Activated CD4-positive, CD25-positive, alpha-beta regulatory T cell treated with anti-CD3 and anti-CD28 coated beads, Interleukin-2, amount 50 U/mL, for 72 hours (primary cell): Measurements from ENCODE around the gene GPR153.

ENCODE experiments used
- DNase-seq: peaks from one replicate; pipeline ENCODE4 v3.0.0; 2021

Gene GPR153

DNA sequence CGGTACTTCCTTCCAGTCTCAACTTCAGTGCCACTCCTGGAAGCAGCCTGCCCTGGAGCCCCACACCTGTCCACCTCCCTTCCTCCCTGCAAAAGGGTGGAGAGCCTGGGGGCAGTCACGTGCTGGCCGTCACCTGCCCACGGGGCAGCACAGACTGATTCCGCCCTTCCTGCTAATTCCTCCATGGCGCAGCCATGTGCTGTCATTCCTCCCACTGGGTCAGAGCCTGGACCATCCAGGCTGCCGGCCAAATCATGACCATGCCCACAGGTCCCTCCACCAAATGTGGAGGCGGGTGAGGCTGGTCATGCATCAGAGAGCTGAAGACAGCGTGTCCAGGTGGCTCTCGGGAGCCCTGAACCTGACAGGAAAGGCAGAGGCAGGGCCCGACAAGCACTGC lies 24.4 kb upstream of the GPR153 start:
- DNase-seq = no peak

DNA sequence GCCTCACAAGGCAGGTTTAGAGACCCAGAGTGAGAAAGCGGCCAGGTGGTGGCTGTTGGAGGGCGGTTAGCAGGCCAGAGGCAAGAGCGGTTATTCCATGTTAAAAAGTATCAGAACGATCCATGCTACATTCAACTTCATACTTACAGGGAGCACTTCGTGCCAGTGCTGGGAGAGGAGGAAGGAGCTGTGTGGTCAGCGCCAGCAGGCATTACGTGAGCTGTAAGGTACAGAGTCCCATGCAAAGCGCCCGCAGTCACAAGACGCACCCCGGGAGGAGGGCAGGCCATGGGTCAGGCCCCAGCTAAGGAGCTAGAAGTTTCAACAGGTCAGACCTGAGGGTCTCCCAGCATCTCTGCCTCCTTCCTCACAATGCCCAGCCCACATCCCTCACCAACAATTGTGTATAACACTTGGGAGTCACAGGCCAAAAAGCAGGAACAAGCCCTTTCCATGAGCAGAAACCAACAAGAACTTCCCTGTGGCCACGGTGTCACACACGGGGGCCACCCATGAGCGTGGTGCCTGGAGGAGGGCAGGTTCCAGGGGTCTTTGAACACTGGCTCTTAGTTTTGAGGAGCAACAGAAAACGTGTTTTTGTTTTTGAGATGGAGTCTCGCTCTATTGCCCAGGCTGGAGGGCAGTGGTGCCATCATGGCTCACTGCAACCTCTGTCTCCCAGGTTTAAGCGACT lies 21.8 kb upstream of the GPR153 start:
- no peak for DNase-seq

DNA sequence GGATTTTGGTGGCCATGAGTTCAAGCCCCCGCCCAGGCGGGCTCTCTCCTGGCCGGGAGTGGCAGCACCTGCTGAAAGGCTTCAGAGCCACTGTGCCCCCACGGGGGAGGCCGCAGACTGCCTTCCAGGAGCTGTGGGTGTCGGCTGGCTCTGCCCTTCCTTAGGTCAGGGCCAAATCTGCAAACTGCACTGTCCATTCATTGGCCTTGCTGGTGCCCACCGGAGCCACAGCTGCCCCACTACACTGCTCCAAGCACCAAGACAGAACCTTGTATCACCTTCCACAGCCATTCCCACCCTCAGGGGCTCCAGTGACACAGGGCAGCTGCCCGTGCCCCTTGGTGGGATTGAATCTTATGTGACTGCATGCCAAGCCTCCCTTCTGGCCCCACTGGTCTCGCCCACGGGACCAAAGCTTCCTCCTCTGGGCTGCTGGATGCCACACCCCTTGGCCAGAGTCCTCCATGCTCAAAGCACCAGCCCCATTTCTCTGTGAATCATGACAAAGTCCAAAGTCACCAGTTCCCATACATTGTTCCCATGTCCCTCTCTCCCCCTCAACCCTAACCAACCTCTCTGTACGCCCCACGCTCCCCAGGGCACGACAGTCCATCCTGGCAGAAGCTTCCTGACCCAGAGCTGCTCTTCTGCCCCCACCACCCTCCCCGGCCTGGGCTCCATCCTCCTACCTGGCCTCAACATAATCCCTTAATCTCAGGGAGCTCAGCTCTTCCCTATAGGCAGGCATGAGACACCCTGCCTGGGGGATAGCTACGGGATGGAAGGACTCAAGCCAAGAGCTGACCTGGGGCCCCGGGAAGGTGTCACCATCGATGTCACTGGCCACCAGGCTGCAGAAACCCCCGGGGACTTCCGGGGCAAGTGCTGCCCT lies 20.9 kb upstream of the GPR153 start:
- DNase-seq = no peak

DNA sequence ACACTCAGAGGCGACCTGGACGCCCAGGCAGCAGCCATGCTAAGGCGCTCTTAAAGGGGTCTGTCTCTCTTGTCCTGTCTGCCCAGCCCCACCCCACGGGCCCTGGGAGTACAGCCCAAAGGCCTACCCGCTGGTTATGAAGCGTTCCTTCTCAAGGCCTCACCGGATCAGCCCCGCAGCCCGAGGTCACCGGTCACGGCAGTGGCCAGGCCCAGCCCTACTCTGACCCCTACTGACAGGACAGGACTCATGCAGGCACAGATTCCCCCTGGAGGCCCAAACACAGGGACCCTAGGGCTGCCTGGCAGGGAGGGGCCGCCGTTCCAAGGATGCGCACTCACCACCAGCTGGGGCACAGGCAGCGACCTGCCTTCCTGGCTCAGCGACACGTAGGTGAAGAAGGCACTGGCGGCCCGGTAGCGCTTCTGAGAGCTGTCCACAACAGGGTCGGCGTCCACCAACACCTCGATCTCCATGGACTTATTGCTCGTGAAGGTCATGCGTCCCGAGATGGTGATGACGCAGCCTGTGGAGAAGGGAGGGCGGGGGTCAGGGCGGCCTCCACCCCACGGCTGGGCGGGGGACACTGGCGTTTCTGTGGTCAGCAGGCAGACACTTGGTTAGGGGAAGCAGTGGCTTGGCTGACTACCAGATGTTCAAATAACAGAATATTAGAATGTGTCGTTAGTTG lies 20.0 kb upstream of the GPR153 start:
- no peak for DNase-seq

DNA sequence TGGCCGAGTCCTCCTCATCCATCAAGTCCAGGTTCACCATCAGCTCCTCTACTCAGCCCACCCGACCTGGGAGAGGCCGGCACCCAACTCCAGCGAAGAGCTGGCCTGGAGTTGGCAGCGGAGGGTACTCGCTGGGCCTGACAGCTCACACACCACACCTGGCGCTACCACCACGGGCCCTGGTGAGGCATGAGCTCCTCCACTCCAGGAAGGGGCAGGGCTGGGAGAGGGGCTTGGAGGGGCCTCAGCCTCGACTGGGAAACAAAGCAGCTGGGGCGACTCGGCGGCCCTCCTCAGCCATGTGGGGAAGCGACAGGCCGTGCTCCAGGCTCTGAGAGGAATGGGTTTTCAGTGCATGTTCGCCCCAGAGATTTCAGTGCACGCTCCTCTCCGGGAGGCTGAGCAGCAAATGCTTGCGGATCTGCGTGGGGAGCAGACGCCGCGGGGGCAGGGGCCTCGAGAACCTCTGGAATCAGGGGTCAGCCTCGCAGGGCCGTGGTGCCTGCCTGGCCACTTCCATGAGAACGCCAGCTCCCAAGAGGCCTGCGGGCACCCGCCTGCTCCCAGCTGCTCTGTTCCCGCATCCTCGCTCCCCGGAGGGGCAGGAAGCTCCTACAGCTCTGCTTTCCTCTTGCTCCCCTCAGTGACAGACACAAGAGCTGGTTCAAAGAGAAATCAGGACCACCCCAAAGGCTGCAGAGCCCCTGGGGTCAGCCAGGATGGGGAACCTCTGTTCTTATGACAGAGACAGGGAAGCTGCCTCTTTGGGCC lies 18.9 kb upstream of the GPR153 start:
- DNase-seq = no peak

DNA sequence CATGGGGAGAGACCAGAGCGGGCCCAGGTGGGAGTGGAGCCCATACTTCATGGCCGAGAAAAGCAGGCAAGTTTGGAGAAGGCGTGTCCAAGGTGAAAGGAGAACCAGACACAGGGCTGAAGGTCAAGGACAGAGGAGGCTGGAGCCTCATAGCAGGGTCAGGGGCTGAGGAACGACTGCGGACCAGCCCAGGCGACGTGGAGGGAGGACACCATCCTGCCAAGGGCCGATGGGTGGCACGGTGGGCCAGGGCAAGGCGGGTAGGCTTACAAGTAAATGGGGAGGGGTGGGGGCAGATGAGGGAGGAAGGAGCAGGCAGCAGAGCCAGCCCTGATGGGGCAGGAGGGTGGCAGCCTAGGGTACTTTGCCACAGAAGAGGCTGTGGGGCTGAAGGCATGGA lies 18.2 kb upstream of the GPR153 start:
- no peak for DNase-seq

DNA sequence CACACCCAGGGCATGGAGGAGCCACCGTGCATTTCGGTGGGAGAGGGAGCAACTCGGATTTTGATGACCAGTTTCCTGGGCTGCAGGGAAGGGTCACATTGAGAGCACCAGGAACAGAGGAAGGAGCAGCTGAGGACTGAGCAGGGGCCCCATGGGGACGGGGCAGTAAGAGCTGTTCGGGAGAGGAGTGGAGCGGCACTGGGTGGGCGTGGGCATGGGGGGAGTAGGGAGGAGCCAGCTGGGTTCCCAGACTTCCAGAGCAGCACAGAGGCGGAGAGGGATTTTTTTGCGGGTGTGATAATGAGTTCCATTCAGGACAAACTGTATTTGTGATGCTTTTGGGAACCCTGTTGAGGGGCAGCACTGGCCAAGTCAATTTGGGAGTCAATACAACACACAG lies 17.4 kb upstream of the GPR153 start:
- no peak for DNase-seq

DNA sequence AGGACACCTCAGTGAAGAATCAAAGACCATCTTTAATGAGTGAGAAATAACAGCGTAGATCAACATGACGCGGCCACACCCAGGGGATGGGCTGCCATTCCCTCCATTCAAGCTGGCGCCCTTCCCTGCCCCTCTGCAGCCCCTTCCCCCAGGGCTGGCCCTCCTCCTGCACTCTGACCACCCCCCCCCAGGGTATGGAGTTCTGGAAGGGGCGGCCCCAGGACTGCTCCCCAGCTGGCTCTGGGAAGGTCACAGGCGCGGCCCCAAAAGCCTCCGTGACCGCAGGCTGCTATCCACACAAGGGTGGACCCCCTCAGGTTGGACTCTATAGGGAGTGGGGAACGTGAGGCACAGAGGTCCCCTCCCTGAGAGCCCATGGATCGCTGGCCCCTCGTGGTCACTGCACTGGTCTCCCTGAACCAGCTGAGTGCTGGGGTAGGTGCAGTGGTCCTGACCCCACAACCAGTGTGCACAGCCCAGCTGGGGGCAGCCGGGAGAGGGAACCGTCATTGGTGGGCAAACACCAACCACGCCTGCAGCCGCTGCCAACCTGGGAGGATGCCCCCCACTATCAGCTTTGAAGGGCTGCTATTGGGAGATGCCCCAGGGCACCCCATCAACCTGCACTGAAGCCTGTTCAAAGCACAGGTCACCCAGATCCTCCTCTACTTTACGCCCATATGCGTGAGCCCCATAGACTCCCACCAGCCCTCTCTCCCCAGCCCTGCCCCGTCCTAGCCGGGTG lies 16.1 kb upstream of the GPR153 start:
- DNase-seq = no peak

DNA sequence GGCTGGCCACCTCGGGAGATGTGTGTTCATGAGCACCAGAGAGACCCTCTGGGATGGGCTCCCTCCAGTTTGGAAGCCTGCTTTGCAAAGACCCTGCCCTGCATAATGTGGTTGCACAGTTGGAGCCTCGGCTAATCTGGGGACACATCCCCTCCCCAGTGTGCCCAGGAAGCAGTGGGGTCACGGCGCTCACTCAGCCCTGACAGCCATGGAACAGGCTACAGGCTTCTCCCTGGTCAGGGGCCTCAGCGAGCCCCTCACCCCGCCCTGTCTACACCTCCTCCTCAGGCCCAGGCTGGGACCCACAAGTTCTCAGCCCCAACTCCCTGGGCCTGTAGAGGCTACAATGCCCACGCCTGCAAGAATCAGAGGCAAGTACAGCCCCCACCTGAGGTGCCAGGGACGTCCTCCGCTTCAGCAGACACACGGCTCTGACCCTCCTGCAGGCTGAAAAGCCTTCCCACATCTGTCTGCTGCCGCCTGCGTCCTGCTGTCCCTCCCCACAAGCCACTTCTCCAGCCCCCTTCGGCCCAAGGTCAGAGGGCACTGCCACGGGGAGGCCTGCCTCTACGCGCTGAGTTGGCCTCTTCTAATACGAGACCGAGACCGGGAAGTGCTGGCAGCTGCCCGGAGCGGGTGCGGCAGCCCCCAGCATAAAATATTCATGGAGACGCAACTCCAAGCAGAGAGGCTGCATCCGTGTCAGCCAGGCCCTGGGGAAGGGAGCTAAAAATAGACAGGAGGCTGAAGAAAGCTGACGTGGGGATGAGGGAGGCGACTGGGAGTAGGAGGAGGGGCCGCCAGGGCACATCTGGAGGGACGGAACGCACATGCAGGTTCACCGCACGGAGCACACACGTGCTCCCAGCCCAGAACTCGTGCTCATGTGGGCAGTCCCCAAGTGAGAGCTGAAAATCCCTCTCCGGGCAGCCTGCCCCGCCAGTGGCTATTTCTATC lies 15.2 kb upstream of the GPR153 start:
- no peak for DNase-seq

DNA sequence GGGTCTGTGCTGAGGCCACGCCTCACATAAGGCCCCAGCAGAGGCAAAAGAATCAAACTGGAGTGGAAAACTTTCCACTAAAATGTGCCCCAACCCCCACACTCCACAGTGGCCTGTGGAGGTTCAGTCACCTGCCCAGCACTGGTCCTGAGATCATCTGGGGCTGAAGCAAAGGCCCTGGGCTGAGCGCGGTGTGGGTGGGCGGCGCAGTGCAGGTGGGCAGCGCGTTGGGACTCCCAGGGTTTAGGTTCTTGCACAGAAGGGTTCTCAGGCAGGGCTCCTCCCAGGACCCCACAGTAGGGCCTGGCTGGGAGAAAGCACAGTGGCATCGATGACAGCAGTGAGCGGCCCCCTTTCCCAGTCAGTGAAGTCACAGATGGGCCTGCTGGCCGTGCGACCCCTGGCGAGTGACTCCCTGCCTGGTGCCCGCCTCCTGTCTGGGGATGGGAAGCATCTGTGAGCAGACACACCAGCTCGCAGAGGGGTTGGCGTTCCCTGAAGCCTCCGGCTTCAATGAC lies 13.8 kb upstream of the GPR153 start:
- DNase-seq = no peak

DNA sequence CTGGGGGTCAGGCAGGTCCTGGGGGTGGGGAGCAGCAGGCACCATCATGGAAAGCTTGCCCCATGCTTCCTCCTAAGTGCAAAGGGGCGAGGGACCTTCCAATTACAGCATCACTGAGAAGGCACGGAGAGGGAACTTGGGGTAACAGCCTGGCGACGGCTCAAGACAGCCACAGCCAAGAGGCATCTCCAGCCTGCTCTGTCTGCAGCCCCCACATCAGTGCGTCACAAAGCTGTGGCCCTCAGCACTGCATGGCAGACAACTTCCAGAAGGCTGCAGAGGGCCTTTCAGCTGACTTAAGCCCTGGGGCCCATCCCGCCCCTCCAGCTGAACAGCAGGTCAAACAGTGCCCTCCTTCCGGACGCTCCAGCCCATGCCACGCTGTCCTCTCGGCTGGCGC lies 13.2 kb upstream of the GPR153 start:
- no peak for DNase-seq

DNA sequence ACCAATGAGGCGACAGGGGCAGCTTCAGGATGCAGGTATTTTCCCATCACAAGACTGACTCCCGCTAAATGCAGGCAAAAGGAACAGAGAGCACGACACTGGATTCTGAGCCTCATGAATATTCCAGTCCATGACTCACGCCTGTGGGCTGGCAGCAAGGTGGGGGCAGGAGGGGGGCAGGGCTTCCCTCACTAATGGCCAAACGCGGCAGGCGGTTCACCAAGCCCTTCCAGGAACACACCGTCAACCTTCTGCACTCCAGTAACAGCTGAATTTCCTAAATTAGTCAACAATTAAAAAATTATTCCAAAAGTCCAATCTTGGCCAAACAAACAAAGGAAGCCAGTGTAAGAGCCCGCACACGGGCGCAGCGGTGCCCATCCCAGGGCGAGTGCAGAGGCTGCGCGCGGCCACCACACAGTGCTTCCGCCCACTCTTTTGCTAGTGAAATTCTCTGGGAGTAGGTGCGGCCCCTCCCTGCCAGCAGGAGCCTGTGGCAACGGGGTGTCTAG lies 12.5 kb upstream of the GPR153 start:
- no peak for DNase-seq

DNA sequence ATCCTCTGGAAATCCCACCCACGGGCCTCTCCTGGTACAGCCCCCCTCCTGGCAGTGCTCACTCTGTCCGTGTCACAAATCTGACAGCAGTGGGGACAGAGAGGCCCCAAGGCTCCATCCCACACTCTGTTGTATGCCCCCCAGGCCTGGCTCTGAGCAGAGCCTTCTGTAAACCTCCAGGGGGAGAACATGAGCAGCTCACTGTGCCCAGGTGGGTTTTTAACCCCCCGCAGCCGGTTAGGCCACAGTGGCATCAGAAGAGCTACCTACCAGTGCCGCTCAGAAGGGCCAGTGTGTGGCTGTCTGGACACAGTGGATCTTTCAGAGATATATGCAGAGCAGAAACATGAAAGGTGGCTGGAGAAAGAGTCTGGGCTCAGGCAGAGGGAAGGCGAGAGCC lies 12.0 kb upstream of the GPR153 start:
- DNase-seq = no peak

DNA sequence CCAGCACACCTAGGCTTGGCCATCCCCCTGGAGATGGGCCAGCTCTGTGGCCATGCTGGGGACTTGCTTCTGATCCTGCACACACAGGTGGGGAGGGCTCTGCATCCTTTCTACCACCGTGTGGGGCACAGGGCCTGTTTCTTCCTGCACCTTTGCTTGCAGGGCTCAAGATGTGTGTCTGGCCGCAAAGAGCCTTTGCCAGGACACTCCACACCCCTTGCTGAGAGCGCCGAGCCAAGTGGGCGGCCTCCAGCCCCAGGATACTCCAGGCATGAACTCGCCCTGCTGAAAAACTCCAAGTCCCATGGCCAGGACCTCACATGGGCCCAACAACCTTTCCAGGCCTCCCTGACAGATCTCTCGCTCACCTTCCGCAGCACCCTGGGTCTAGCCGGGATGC lies 11.6 kb upstream of the GPR153 start:
- DNase-seq = no peak

DNA sequence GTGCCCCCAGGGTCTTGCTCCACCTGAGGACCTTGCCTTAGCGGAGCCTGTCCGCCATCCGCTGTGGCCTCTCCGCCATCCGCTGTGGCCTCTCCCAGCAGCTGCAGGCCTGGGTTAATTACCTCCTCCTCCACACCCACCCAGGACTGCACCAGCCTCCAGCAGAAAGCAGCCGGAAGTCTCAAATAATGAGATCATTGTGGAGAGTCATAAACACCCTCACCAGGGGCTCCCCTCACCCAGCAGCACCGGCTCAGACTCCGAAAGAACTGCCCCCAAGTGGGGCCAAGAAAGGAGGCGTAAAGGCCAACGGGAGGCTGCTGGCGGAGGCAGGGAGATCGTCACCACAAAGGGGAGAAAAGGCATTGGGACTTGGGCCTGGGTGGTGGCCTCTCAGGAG lies 10.7 kb upstream of the GPR153 start:
- no peak for DNase-seq

DNA sequence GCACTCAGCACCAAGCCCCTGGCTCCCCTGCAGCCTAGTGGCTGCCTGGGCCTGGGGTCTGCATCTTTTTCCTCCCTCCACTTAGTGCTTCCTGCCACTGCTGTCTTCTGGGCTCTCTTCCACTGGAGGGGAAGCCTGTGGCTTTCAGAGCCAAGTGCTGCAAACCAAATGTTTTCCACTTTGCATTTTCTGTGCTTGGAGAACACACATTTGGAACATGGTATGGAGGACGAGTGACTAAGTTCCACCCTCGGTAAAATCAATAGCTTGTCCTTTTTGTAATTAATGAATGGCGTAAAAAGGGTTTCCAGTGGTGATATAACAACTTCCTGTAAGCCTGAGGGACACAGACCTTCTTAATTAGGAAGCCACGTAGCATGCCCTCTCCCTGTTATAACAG lies 10.1 kb upstream of the GPR153 start:
- no peak for DNase-seq

DNA sequence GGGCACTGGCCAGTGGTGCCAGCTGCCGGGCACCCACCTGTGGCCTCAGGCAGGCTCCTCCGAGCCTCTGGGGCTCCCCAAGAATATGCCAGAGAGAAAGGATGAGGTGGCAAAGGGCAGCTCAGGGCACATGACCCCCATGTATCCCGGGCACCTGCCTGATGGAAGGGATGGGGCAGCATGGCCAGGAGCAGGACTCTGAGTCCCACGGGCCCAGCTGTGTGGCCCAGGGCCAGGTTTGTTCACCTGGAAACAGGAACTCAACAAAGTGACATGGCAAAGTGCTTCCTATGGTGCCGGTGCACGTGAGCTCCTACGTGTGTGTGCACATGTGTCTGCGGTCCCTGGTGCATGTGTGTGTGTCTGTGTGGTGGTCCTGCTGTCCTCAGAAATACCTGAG lies 9.5 kb upstream of the GPR153 start:
- DNase-seq = no peak

DNA sequence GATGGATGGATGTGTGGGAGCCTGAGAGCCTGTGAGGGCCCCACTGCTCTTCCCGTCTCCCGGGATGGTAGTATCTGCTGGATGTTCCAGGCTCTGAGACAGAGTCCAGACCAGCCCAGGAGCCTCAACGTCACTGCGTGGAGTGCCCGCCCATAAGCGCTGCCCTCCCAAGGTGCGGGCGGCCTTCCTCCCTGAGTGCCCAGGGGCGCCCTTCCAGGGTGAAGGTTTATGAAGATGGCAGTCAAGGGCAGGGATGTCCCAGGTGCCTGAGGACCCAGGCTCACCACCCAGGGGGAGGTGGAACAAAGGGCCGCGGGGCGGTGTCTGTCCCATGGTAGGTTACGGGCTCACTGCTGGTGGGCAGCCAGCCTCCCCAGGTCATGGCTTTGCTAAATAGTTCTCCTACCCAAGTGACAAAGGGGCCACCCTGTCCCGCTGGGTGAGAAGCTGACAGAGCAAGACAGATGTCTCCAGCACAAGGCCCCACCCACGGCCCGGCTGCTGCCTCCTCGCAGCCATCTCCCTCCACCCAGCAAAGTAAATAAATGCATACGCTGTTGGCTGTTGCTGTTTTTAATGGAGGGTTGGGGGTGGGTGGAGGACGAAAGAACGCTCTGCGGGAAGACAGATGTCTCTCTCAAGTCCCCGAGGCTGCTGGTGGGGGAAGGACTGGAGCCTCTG lies 9.0 kb upstream of the GPR153 start:
- DNase-seq = no peak

DNA sequence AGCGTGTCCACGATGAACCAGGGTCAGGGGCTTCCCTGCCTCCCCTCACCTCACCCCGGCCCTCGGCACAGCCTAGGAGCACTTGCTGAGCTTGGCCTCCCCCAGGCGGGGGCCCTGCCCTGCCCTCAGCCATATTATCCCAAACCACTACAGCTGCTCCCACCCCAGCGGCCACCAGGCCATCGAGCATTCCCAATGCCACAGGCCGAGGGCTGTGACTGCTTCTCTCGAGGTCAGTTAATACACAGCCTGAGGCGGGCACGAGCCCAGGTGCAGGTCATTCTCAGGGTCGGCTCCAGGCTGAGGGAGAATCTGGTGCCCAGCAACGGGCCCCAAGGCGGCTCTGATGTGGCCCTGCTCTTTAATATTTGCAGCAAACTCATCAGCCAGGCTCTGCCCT lies 8.4 kb upstream of the GPR153 start:
- DNase-seq = no peak

DNA sequence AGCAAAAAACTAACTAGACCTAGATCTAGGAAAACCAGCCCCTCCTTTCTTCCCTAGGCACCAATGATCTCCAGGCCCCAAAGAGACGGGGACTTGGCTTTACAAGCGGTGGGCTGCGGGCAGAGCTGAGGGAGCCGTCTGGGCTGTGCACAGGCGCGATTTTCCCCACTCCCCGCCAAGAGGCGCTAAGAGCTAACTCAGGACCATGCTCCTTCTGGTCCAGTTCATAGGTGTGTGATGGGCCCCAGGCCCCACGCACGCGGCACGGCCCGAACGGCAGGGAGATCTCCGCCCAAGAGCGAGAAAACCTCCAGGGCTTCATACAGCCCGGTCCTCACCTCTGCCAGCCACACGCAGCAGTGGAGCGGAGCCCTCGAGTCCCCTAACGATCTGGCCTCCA lies 7.5 kb upstream of the GPR153 start:
- DNase-seq = no peak
